Right ventricle myocardium superior (tissue), 1 donor: ENCODE data around the gene NSL1. TPM values are rescaled to one million over a fixed set of nuclear protein-coding genes. Genes with fewer than 3 reads are reported as not detected.
A peak's percentile ranks its signal among the peaks of the same experiment; 100 is the strongest.
"Not testable (repeated sequence)": the region's sequence is repeated elsewhere in the genome, so short reads cannot be mapped to it uniquely, and the experiment has no call there.

Source experiments
- ATAC-seq: fragments of 200-7000 bp; cut with Tn5 transposase; one replicate; pipeline ENCODE4 v1.9.1; 2020; ENCODE audit warnings: mild to moderate bottlenecking; ENCODE audit not compliant: poor library complexity
- DNase-seq: peaks from one replicate; pipeline ENCODE4 v3.0.0-alpha.2; 2020
- intact Hi-C: fragments of 100-400 bp; cut with DNase I; formaldehyde crosslinking; loops from one replicate; pipeline ENCODE4 v1.11.2; 2022
- total RNA-seq: library from RNA; stranded (reverse); fragmentation: NEBNext Ultra II Directional; extraction: Animal tissue kit (Norgen Biotek cat#: 25700); gene quantifications from one replicate; pipeline ENCODE4 v1.2.1, GENCODE V29; 2021
- donor health status: DM: no; HTN: yes; CAD: no; lungs with severe emphysema.

NSL1 gene
- total RNA-seq, 1 donor from 2014 or later = 24.6 TPM

DNA sequence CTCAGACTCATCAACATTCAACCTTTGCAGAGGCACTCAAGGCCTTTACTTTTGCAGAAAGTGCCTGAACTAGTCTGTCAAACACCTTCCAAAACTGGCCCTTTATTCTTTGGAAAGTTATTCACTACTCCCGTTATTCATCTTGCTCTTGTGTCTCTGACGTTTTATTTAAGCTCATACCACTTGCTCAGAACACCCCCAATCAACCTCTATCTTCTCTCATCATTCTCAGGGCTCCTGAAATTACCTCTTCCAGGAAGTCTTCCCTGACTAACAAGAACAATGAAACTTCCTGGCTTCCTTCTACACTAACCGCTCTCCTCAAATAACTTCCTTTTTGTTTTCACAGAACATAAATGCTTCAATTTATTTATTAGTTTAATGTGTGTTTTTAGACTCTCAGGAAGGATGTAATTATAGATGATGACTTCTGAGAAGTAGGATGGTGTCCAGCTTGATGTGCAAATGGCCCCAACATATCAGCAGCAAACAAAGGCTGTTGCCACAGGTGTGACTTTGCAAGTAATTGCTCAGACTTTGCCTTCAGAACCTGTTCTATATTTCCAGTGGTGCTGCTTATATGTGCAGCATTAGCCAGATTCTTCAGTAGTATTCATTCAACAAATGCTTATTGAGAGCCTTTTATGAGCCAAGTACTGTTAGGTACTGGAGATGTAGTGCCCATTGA lies 69.2 kb downstream of the NSL1 start:
- no peak for DNase-seq
- ATAC-seq = no peak
- intact Hi-C loops = no loop called here

- intact Hi-C loops = no loop called here
- ATAC-seq (no peak), DNase-seq (no peak)
Measured at GRCh38 chr1:212721388-212722247, 70.0 kb downstream of the NSL1 start.

GRCh38 chr1:212719633-212720032 lies 71.9 kb downstream of the NSL1 start:
- no peak for ATAC-seq
- intact Hi-C loops = no loop called here

DNA sequence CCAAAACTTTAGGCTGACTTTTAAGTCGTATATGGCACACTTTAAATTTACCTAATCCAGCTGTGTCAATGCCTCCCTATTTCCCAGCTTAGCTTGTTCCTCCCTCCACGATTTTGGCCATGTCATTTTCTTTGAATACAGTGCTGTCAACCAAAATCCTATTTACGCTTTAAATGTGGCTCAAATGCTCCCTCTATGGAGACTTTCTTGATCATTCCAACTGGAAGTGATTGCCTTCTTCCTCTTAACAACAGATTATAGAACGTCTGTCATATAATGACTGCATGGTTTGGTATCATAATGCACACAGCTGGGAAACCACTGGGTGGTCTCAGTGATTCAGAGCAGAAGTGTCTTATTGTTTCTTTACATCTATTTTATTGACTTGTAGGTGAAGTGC lies 73.1 kb downstream of the NSL1 start:
- ATAC-seq = no peak
- intact Hi-C loops = no loop called here
- DNase-seq = no peak

More at GRCh38 chr1:212719633-212720032, 71.9 kb downstream of the NSL1 start:
- DNase-seq = no peak

GRCh38 chr1:212716161-212716560 lies 75.4 kb downstream of the NSL1 start:
- intact Hi-C loops = no loop called here

DNA sequence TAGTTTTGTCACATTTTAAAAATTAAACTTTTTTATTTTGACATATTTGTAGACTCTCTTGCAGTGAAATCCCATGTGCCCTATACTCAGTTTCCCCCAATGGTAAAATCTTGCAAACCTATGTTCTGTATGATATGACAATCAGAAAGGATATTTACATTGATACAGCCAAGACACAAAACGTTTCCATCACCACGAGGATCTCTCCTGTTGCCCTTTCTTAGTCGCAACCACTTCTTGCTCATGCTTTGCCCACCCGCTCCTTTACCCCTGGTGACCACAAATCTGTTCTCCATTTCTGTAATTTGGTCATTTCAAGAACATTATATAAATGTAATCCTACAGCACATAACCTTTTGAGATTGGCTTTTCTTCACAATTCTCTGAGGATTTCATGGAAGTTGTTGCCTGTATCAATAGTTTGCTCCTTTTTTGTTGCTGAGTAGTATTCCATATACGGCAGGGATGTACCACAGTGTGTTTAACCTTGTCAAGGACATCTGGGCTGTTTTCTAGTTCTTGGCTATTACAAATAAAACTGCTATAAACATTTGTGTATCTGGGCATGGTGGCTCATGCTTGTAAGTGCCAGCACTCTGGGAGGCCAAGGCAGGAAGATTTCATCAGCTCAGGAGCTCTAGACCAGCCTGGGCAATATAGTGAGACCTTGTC lies 78.0 kb downstream of the NSL1 start:
- ATAC-seq (no peak), DNase-seq (no peak)
- intact Hi-C loops = no loop called here

More at GRCh38 chr1:212716161-212716560, 75.4 kb downstream of the NSL1 start:
- DNase-seq (no peak), ATAC-seq (no peak)

GRCh38 chr1:212712451-212713303 lies 78.9 kb downstream of the NSL1 start:
- ATAC-seq = no peak
- DNase-seq = no peak
- intact Hi-C loops = no loop called here

DNA sequence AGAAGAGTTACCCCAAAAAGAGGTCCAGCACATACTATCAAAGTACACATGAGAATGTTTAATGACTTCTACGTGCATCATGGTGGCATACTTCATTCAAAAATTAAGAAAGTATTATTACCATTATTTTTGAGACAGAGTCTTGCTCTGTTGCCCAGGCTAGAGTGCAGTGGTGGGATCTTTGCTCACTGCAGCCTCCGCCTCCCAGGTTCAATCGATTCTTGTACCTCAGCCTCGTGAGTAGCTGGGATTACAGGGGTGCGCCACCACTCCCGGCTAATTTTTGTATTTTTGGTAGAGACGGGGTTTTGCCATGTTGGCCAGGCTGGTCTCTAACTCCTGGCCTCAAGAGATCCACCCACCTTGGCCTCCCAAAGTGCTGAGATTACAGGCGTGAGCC lies 79.6 kb downstream of the NSL1 start:
- intact Hi-C loops, ATAC-seq, DNase-seq: not testable (repeated sequence)

DNA sequence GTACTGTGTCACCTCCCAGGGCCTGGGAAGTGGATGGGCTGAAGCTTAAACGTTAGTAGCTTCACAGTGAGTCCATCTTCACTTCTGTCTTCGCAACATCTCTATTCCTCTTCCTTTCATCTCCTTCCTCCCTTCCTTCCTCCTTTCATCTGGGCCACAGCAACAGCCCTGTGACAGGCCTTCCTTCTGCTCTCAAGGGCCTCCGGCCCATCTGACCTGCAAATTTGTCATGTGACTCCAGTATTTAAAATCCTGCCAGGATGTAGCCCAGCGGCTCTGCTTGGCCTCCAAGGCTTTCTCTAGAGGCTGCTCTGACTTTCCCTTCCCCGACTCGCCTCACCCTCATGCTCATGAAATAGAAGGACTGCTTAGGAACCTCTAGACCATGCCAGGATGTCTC lies 81.0 kb downstream of the NSL1 start:
- intact Hi-C loops = no loop called here
- ATAC-seq = peak; percentile 27
- DNase-seq = no peak

- no peak for DNase-seq
- ATAC-seq = no peak
- intact Hi-C loops = no loop called here
Measured at GRCh38 chr1:212703991-212704564, 87.5 kb downstream of the NSL1 start.

DNA sequence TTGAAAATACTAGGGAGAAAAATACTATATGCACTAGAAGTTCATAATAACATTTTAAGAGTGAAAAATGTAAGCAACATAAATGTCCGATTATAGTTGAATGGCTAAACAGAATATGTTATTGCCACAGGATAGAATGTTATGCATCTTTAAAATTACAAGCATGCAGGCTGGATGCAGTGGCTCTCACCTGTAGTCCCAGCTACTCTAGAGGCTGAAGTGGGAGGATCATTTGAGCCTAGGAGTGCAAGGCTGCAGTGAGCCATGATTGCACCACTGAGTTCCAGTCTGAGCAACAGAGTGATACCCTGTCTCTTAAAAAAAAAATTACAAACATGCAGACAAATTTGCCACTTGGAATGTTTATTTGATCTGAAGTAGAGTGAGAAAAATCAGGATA lies 88.9 kb downstream of the NSL1 start:
- DNase-seq (no peak), ATAC-seq (no peak)
- intact Hi-C loops = no loop called here

GRCh38 chr1:212701910-212702309 lies 89.7 kb downstream of the NSL1 start:
- ATAC-seq = no peak
- intact Hi-C loops = no loop called here
- no peak for DNase-seq

DNA sequence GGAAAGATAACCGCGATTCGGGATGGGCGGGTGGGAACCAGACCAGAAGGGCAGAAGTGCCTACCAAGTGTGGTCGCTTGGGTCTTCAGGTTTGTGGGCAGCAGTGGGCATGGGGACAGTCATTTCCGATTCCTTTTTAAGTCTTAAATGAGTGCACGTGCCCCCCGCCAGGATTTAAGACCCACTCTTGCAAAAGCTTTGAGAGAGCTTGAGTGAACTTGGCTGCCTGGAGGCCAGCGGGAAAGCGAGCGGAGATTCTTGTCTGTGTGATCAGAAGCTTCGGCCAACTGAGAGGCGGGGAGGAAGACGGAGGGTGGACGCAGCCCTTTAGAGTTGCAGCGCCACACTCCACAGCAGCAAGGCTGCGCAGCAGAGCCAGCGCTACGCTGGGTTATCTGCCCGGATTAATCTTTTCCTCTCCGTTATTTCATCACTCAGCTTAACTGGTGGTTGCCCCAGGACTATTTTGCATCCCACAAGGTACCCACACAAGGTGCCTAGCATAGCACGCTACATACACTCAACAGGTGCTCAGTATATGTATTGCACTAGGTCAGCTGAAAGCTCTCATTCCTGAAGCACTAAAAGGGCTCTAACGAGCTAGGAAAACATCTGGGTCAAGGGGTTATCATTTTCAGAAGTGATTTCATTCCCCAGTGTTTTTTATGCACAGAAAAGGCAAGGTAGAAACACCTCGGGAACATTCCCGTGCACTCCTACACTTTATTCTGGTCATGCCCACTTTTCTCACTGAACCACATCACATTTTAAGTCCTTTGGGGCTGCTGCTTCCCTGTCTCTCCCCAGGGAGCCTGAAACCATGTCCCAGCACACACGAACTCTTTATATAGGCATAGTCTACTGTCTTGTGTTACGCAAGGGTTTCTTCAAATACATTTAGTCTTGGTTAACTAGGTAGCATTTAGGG lies 90.4 kb downstream of the NSL1 start:
- intact Hi-C loops = no loop called here
- peak; percentile 71 for ATAC-seq
- DNase-seq = peak; percentile 67

GRCh38 chr1:212700223-212700891 lies 91.2 kb downstream of the NSL1 start:
- peak; percentile 66 for DNase-seq
- intact Hi-C loops = no loop called here
- ATAC-seq = peak; percentile 54

DNA sequence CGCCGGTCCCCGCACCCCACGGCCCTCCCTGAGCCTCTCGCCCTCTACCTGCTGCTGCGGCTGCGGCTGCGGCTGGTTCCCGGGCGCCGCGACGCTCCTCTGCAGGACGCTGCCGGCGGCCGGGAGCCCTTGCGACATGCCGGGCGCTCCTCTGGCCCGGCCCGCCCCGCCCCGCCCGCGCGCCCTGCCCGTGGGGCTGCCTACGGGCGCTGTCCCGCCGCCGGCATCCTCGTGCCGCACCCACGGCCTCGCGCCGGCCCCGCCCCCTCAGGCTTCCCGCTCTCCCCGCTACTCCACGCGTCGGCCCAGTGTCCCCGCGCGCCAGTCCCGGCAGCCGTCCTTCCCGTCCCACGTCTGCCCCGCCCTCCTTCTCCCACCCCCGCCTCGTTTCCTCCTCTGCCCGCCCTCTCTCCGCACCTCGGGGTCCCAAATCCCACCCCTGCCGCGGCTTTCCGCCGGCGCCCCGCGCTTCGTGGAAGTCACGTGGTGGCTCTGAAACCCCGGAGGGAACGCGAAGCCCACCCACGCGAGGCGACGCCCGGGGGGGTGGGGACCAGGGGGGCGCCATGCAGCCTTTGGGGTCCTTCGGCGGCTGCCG lies 91.9 kb downstream of the NSL1 start, which contains the start of gene BATF3:
Gene BATF3, minus strand, starts transcription at position 216 of the 598 bp plus-strand sequence. Its CDS starts 78 bp downstream, at position 138.
- intact Hi-C loops = no loop called here
- ATAC-seq (peak; percentile 73), DNase-seq (peak; percentile 75)

- ATAC-seq (peak; percentile 66), DNase-seq (peak; percentile 64)
- intact Hi-C loops = no loop called here
Measured at GRCh38 chr1:212699104-212699624, 92.4 kb downstream of the NSL1 start.
